GM12878 (cell line): ENCODE results near the gene HDAC3. TPM values are rescaled to one million over a fixed set of nuclear protein-coding genes. Genes with fewer than 3 reads are reported as not detected.

Experiments used
- ATAC-seq: fragments of 200-7000 bp; cut with Tn5 transposase; 3 replicates; pipeline ENCODE4 v1.9.1; 2020; ENCODE audit warnings: mild to moderate bottlenecking, moderate library complexity
- BruUV-seq: library from RNA; stranded (reverse); fragments of 400-500 nt; replicated peaks from 2 replicates; lab custom pipeline; 2021; lab: Mats Ljungman, UMichigan
- CTCF ChIA-PET: fragments of 300-600 bp; sonication (Branson Sonifier 250); formaldehyde crosslinking; extraction: SDS; loops from one replicate; lab custom pipeline; 2021; ENCODE audit warnings: inconsistent platforms; lab: Yijun Ruan, JAX
- POLR2A ChIA-PET: fragments of 350-600 bp; formaldehyde crosslinking; extraction: SDS; loops from one replicate; lab custom pipeline; 2021; ENCODE audit warnings: inconsistent platforms; lab: Charles Lee
- RAD21 ChIA-PET: fragments of 300-600 bp; sonication (Branson Sonifier 250); formaldehyde crosslinking; loops from one replicate; lab custom pipeline; 2023; ENCODE audit warnings: antibody characterized with exemption; ENCODE audit not compliant: unreplicated experiment; lab: Charles Lee
- SMC1A ChIA-PET: fragments of 300-600 bp; sonication (Branson Sonifier 250); formaldehyde crosslinking; loops from one replicate; lab custom pipeline; 2023; ENCODE audit not compliant: unreplicated experiment, uncharacterized antibody; lab: Charles Lee
- DNase-seq: peaks from one replicate; pipeline ENCODE4 v3.0.0-alpha.2; 2011; ENCODE audit warnings: low read depth, low spot score
- FAIRE-seq: peaks from 3 replicates; lab custom pipeline; 2011; peaks lifted over from hg19 to GRCh38; lab: Jason Lieb, UNC
- H2AFZ ChIP-seq: 2 replicates; pipeline ENCODE4 v1.6.0; 2011; ENCODE audit warnings: low read depth, low read length, control low read depth; ENCODE audit not compliant: control insufficient read depth
- H3K27ac ChIP-seq: 2 replicates; pipeline ENCODE4 v1.5.1; 2011; ENCODE audit warnings: control low read depth; ENCODE audit not compliant: control insufficient read depth, insufficient read depth
- H3K27me3 ChIP-seq, 2 experiments: replicated peaks in 1 of 2; 2 replicates each; pipeline versions ENCODE4 v1.6.0 to v1.6.1; 2011; ENCODE audit warnings: low read length in 1 of 2; ENCODE audit not compliant: control insufficient read depth in 2 of 2, insufficient read depth in 2 of 2
- H3K36me3 ChIP-seq, 2 experiments: 2 replicates each; pipeline ENCODE4 v1.5.1; 2011; ENCODE audit warnings: low read length in 1 of 2; ENCODE audit not compliant: control insufficient read depth in 2 of 2, insufficient read depth in 2 of 2
- H3K4me1 ChIP-seq: 2 replicates; pipeline ENCODE4 v1.6.1; 2011; ENCODE audit warnings: mild to moderate bottlenecking, low read length, moderate library complexity, mixed read lengths; ENCODE audit not compliant: control insufficient read depth, insufficient read depth
- H3K4me2 ChIP-seq: 2 replicates; pipeline ENCODE4 v1.6.0; 2011; ENCODE audit warnings: control low read depth; ENCODE audit not compliant: control insufficient read depth, insufficient read depth
- H3K4me3 ChIP-seq: fragments of 200-600 bp; sonication (generic); 2 replicates; pipeline ENCODE4 v1.5.1; 2016
- H3K79me2 ChIP-seq: 2 replicates; pipeline ENCODE4 v1.6.0; 2011; ENCODE audit warnings: low read length; ENCODE audit not compliant: control insufficient read depth, insufficient read depth
- H3K9ac ChIP-seq: 2 replicates; pipeline ENCODE4 v1.8.0; 2011; ENCODE audit warnings: low read length, control low read depth, mixed read lengths; ENCODE audit not compliant: control insufficient read depth, insufficient read depth
- H3K9me3 ChIP-seq: replicated peaks from 3 replicates; pipeline ENCODE4 v1.5.1; 2011; ENCODE audit warnings: mild to moderate bottlenecking, low read length; ENCODE audit not compliant: control insufficient read depth, insufficient read depth
- H4K20me1 ChIP-seq: 2 replicates; pipeline ENCODE4 v1.6.0; 2011; ENCODE audit not compliant: control insufficient read depth, insufficient read depth
- BCLAF1 ChIP-seq: fragments of 450-650 bp; IDR thresholded peaks from 2 replicates; pipeline ENCODE4 v1.6.1; 2017; ENCODE audit warnings: antibody characterized with exemption, mild to moderate bottlenecking, moderate library complexity
- CREB1 ChIP-seq: IDR thresholded peaks from 2 replicates; pipeline ENCODE4 v1.6.1; 2012; ENCODE audit warnings: low read depth, mild to moderate bottlenecking, inconsistent platforms
- EED ChIP-seq: sonication (generic); IDR thresholded peaks from 2 replicates; pipeline ENCODE4 v1.6.1; 2016; ENCODE audit warnings: antibody characterized with exemption, low read depth
- ETV6 ChIP-seq, 2 experiments: fragments of 450-650 bp in 1 of 2; IDR thresholded peaks in 1 of 2; conservative IDR thresholded peaks in 1 of 2; 2 replicates each; pipeline ENCODE4 v1.6.1; 2014; ENCODE audit warnings: antibody characterized with exemption in 1 of 2, borderline replicate concordance in 1 of 2, low read depth in 1 of 2, mild to moderate bottlenecking in 1 of 2, moderate library complexity in 1 of 2
- MEF2A ChIP-seq: IDR thresholded peaks from 2 replicates; pipeline ENCODE4 v1.6.1; 2011; ENCODE audit warnings: low read depth, mild to moderate bottlenecking, low read length, moderate library complexity; ENCODE audit not compliant: insufficient read depth
- MTA2 ChIP-seq: fragments of 450-650 bp; IDR thresholded peaks from 2 replicates; pipeline ENCODE4 v1.6.1; 2016; ENCODE audit warnings: low read depth, mild to moderate bottlenecking, moderate library complexity
- MYB ChIP-seq: fragments of 150-350 bp; IDR thresholded peaks from 2 replicates; pipeline ENCODE4 v1.6.1; 2014; ENCODE audit warnings: mild to moderate bottlenecking, low read depth, low read length, borderline replicate concordance
- PAX8 ChIP-seq: fragments of 450-650 bp; IDR thresholded peaks from 2 replicates; pipeline ENCODE4 v1.6.1; 2017; ENCODE audit warnings: mild to moderate bottlenecking, moderate library complexity
- POLR2AphosphoS2 ChIP-seq: IDR thresholded peaks from 2 replicates; pipeline ENCODE4 v1.6.1; 2011; ENCODE audit warnings: low read depth, mild to moderate bottlenecking, low read length, improper control_type of control experiment, moderate library complexity
- SIX5 ChIP-seq: IDR thresholded peaks from 2 replicates; pipeline ENCODE4 v1.6.1; 2011; ENCODE audit warnings: mild to moderate bottlenecking, low read depth, low read length, moderate library complexity; ENCODE audit not compliant: severe bottlenecking
- STAT1 ChIP-seq: fragments of 450-650 bp; conservative IDR thresholded peaks from 2 replicates; pipeline ENCODE4 v1.6.1; 2014; ENCODE audit warnings: antibody characterized with exemption, mild to moderate bottlenecking
- USF2 ChIP-seq: IDR thresholded peaks from 2 replicates; pipeline ENCODE4 v1.6.1; 2011; ENCODE audit warnings: low read depth, low read length, improper control_type of control experiment, borderline replicate concordance
- ZNF384 ChIP-seq: IDR thresholded peaks from 2 replicates; pipeline ENCODE4 v1.6.1; 2012; ENCODE audit warnings: low read depth, mild to moderate bottlenecking, low read length, improper control_type of control experiment, borderline replicate concordance
- ZNF687 ChIP-seq: fragments of 450-650 bp; IDR thresholded peaks from 2 replicates; pipeline ENCODE4 v1.6.1; 2017; ENCODE audit warnings: mild to moderate bottlenecking, moderate library complexity
- WGBS: methylation state at CpG from one replicate; pipeline ENCODE4 v1.1.6; 2016; ENCODE audit warnings: low lambda C conversion rate; ENCODE audit not compliant: insufficient replicate concordance, insufficient coverage; ENCODE audit errors: missing lambda C conversion rate; 5-methylcytosine and 5-hydroxymethylcytosine counted together
- in situ Hi-C: fragments of 300-500 bp; cut with MboI; formaldehyde crosslinking; loops from 9 replicates; pipeline ENCODE4 v1.14.3; 2018; ENCODE audit warnings: mixed read lengths
- intact Hi-C: fragments of 100-400 bp; cut with micrococcal nuclease; formaldehyde crosslinking; loops from one replicate; pipeline ENCODE4 v1.14.2; 2022; ENCODE audit not compliant: unreplicated experiment
- polyA plus RNA-seq, 11 experiments: library from polyadenylated mRNA; depleted of rRNA in 4 of 11; unstranded in 6 of 11; stranded (reverse) in 5 of 11; fragments of >200 nt; fragmentation: Nextera tagmentation in 4 of 11; fragmentation: Illumina TruSeq in 1 of 11; extraction: Ambion mirVana in 4 of 11; extraction: Trizol in 1 of 11; gene quantifications; 1 replicate in 1 of 11; 2 replicates in 10 of 11; pipeline versions ENCODE4 v1.2.1 to v1.2.3, GENCODE V29; 2011 to 2016; ENCODE audit warnings: inconsistent platforms in 2 of 11, missing spikeins in 2 of 11, low read depth in 1 of 11
- total RNA-seq, 4 experiments: library from RNA; depleted of rRNA in 3 of 4; stranded (reverse); fragments of >200 nt in 3 of 4; fragmentation: Illumina TruSeq in 1 of 4; extraction: Trizol in 1 of 4; gene quantifications; 2 replicates each; pipeline versions ENCODE4 v1.2.1 to v1.2.3, GENCODE V29; 2013 to 2021

Gene HDAC3
- total and polyA plus RNA-seq, 10 of the 15 experiments (the other 5 are each of a cell fraction or from before 2014, with no cell fraction given): 62.2 to 140 (median 112) TPM

- RAD21 ChIA-PET: interaction anchor here (1.1 to 4.3 kb wide), 6 partner anchors 9 to 184 kb away, joined by 3 to 60 read pairs (median 6); partner anchors contain the start of genes DIAPH1, HDAC3, PCDHGA10 and RELL2
- in situ Hi-C loops: no loop called here
- H3K79me2 ChIP-seq: peaks cover 62% of the 10 kb centered on the region
- no peaks in the 10 kb centered on the region for H4K20me1 ChIP-seq
- no peak overlapping the region for H3K9ac ChIP-seq
- POLR2A ChIA-PET: interaction anchor here (0.7 to 4.6 kb wide), 7 partner anchors 11 to 45 kb away, joined by 3 to 41 read pairs (median 8); partner anchors contain the start of genes DIAPH1, HDAC3 and RELL2
- intact Hi-C loops: loop anchor here (10.0 kb wide), 1 partner anchor 368 kb away; the partner anchor contains the start of gene RNF14
- H3K4me2 ChIP-seq: no peak overlapping the region
- H3K27me3 ChIP-seq: no peaks in the 10 kb centered on the region
- WGBS: 95% methylated on average over 1 of the region's 1 CpG
- no peaks in the 10 kb centered on the region for H3K9me3 ChIP-seq
- DNase-seq (no peak), ATAC-seq (no peak), FAIRE-seq (no peak)
- no TSS peak for BruUV-seq
- H3K27ac ChIP-seq: no peak overlapping the region
- H2AFZ ChIP-seq: no peak overlapping the region
- SMC1A ChIA-PET: interaction anchor here (0.9 to 4.0 kb wide), 11 partner anchors 9 to 176 kb away, joined by 3 to 45 read pairs (median 5); partner anchors contain the start of genes DIAPH1, HDAC3, PCDHGA11 and RELL2
- CTCF ChIA-PET: interaction anchor here (1.1 to 3.9 kb wide), 11 partner anchors 11 to 364 kb away, joined by 3 to 43 read pairs (median 10); partner anchors contain the start of genes DIAPH1, HDAC3, PCDHGA10 and RELL2
- H3K4me1 ChIP-seq: peaks cover 10% of the 10 kb centered on the region; the same call in 1 of the 2 replicates
- H3K4me3 ChIP-seq: no peak overlapping the region
- H3K36me3 ChIP-seq: peaks cover 3 to 8% of the 10 kb centered on the region in 2 experiments
- TF ChIP-seq SIX5 (no peak), PAX8 (no peak), POLR2AphosphoS2 (no peak), ZNF384 (no peak), MYB (no peak), CREB1 (no peak), BCLAF1 (no peak), STAT1 (no peak), EED (no peak), MEF2A (no peak), ZNF687 (no peak), MTA2 (no peak), ETV6 (conservative IDR thresholded peaks at IDR 0.05 in 1 of 2, IDR thresholded peaks at IDR 0.05 in 1 of 2; ENCODE audit: borderline replicate concordance in 1 of 2, low read depth in 1 of 2) (no peak), USF2 (no peak)
Measured at GRCh38 chr5:141596867-141597266, 39.8 kb downstream of the HDAC3 start.
